Stimulated activated CD8-positive, alpha-beta memory T cell treated with anti-CD3 and anti-CD28 coated beads, Interleukin-15, amount 100 ng/mL, for 24 hours (primary cell): ENCODE measurements around the gene NOTCH2NLA.
"Not testable (repeated sequence)": the region's sequence is repeated elsewhere in the genome, so short reads cannot be mapped to it uniquely, and the experiment has no call there.

Experiments
- DNase-seq: peaks from one replicate; pipeline ENCODE4 v3.0.0-alpha.2; 2020; ENCODE audit warnings: low read depth

Gene NOTCH2NLA

DNA sequence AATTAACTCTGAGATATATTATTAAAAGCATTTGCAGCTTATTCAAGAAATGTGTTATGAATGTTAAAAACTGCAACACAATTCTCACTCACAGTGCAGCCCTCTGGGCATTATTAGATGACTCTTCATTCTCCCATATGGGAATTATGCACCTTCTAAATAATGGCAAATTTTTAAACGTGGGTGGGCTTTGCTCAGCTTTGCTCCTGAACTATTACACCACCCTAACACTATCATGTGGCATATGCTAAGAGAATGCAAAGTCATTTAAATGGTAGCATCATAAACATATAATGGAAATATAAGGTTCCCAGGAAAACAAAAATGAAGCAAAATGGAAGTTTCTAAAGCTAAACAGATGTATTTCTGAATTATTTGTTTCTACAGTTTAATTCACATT is 61.5 kb downstream of the NOTCH2NLA start:
- DNase-seq: not testable (repeated sequence)

DNA sequence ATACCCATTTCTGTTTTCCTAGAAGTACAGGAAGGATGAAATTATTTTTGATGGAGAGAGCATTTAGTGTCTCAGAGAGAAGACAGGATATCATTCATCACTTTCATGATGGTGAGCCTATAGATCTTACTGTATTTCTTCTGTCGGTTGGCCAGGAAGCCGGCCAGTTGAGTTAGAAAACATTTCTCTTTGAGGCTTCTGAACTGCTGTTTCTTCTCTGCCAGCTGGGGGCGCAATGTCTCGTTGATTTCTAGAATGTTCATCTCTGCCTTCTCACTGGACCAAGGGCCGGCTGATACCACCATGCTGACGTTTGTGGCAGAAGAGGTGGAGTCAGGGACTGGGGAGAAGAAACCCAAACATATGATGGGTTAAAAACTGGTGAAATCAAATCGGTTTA is 84.4 kb downstream of the NOTCH2NLA start, which contains the start of gene NBPF10:
Gene NBPF10, minus strand, starts transcription at position 340 of the 400 bp plus-strand sequence. Its CDS starts 35 bp downstream, at position 305.
- not testable (repeated sequence) for DNase-seq
